ENCODE measurements around the gene PLA2G2F.

PLA2G2F gene

GRCh38 chr1:20111452-20111851 is 27.7 kb upstream of the PLA2G2F start:
- DNase-seq (ENCODE audit: low read depth, low spot score) = no peak
- ChIA-PET CTCF (no interaction called here), POLR2A (no interaction called here)
- H3K4me3 ChIP-seq (ENCODE audit: low read depth, low read length) = no peak overlapping the region
- TF ChIP-seq CTCF (IDR thresholded peaks at IDR 0.05; ENCODE audit: insufficient read depth, low read length, missing control alignments) = no peak

GRCh38 chr1:20112279-20113000 is 26.7 kb upstream of the PLA2G2F start:
- no peak for TF ChIP-seq CTCF (IDR thresholded peaks at IDR 0.05; ENCODE audit: insufficient read depth, low read length, missing control alignments)
- POLR2A ChIA-PET = no interaction called here
- no peak overlapping the region for H3K4me3 ChIP-seq (ENCODE audit: low read depth, low read length)
- no peak for DNase-seq (ENCODE audit: low read depth, low spot score)
- CTCF ChIA-PET = interaction anchor here (1.4 kb wide), 1 partner anchor 83 kb away, joined by 3 read pairs; no protein-coding TSS in a partner anchor

GRCh38 chr1:20114021-20114648 is 25.0 kb upstream of the PLA2G2F start:
- no peak overlapping the region for H3K4me3 ChIP-seq (ENCODE audit: low read depth, low read length)
- CTCF ChIA-PET = interaction anchor here (0.6 to 1.4 kb wide), 4 partner anchors 10 to 196 kb away, joined by 3 to 4 read pairs (median 4); no protein-coding TSS in a partner anchor
- POLR2A ChIA-PET = no interaction called here
- no peak for TF ChIP-seq CTCF (IDR thresholded peaks at IDR 0.05; ENCODE audit: insufficient read depth, low read length, missing control alignments)
- DNase-seq (ENCODE audit: low read depth, low spot score) = no peak

GRCh38 chr1:20115479-20115878 is 23.6 kb upstream of the PLA2G2F start:
- POLR2A ChIA-PET = no interaction called here
- CTCF ChIA-PET = no interaction called here
- H3K4me3 ChIP-seq (ENCODE audit: low read depth, low read length) = no peak overlapping the region
- DNase-seq (ENCODE audit: low read depth, low spot score) = no peak
- no peak for TF ChIP-seq CTCF (IDR thresholded peaks at IDR 0.05; ENCODE audit: insufficient read depth, low read length, missing control alignments)

GRCh38 chr1:20115916-20116315 is 23.2 kb upstream of the PLA2G2F start:
- H3K4me3 ChIP-seq (ENCODE audit: low read depth, low read length) = no peak overlapping the region
- ChIA-PET CTCF (no interaction called here), POLR2A (no interaction called here)
- TF ChIP-seq CTCF (IDR thresholded peaks at IDR 0.05; ENCODE audit: insufficient read depth, low read length, missing control alignments) = no peak
- DNase-seq (ENCODE audit: low read depth, low spot score) = no peak

- no peak overlapping the region for H3K4me3 ChIP-seq (ENCODE audit: low read depth, low read length)
- no peak for TF ChIP-seq CTCF (IDR thresholded peaks at IDR 0.05; ENCODE audit: insufficient read depth, low read length, missing control alignments)
- POLR2A ChIA-PET = no interaction called here
- CTCF ChIA-PET = interaction anchor here (1.2 kb wide), 1 partner anchor 36 kb away, joined by 3 read pairs; no protein-coding TSS in a partner anchor
- DNase-seq (ENCODE audit: low read depth, low spot score) = no peak
Measured at GRCh38 chr1:20117236-20117635, 21.9 kb upstream of the PLA2G2F start.

Data from AG04449 (cell line).